ENCODE measurements around the gene KBTBD6.
A peak's percentile ranks its signal among the peaks of the same experiment; 100 is the strongest.
"Not testable (repeated sequence)": the region's sequence is repeated elsewhere in the genome, so short reads cannot be mapped to it uniquely, and the experiment has no call there.

Gene KBTBD6

DNA sequence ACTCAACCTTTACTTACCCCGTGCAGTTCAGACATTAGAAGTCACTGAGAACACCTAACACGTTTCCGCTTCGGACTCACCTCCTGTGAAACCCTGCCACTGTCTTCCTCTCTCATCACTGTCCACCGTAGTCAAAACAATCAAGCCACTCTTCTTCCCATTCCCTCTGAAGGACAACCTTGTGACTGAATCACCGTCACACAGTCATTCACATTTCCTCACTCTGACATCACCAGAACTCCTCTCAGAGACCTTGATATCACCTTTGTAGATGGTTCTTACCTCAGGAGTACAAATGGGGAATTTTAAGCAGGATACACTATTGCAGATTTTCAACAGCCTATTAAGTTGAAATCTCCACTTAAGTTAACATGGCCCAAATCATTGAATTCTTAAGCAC lies 1.3 kb upstream of the KBTBD6 start:
- no peak for DNase-seq

- DNase-seq, result not testable (repeated sequence)
Observed at GRCh38 chr13:41131660-41132511, 716 bp downstream of the KBTBD6 start.

GRCh38 chr13:41131189-41131588 lies 1.4 kb downstream of the KBTBD6 start:
- DNase-seq, result not testable (repeated sequence)

DNA sequence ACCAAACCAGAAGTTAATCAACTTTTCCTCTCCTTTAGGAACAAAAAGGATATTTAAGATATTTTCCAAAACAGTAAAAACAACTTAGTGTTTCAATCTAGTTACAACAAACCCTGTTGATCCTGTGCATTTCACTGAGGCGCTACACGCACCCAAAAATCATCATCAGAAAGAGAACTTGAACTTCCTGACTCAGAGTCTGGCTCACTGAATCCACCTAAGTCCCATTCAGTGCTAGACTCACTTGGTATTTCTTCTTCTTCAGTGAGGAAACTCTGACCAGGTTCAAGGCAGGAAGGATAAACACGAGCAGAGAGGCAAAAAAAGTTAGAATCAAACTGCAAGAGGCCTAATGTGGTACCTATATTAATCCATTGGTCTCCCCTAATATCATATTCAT lies 2.2 kb downstream of the KBTBD6 start:
- no peak for DNase-seq

DNA sequence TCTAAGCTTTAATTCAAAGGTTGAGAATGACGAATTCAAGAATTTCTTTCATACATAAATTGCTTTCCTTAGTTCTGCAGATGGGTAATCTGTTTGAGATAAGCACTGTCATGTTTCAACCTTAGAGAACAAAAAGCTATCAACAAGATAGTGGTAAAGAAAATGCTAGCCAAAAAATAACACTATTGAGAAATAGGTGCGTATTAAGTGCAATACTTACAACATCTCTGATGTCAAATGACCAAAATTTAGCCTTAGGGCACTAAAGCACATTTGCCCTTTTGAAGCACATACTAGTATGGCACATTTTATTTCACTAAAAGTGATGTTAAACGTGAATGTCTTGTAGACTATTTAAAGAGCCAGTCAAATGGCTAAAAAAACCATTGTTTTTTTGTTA lies 4.9 kb downstream of the KBTBD6 start:
- no peak for DNase-seq

DNA sequence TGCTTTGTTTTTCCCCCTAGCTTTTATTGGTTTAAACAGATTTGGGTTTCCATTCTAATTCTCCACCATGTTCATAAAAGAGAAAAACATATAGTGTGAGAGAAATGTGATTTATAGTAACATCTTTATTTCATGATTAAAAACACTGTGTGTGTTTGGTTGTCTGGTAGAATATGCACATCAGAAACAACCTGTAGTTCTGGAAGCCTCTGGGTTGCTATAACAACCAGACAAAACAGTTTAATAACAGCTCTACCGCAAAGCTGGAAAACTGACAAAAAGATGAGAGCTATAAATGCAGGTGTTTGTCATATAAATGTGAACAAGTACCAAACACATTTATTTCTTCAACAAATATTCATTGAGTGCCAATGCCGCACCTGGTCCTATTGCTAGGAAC lies 9.8 kb downstream of the KBTBD6 start:
- peak; percentile 33 for DNase-seq

DNA sequence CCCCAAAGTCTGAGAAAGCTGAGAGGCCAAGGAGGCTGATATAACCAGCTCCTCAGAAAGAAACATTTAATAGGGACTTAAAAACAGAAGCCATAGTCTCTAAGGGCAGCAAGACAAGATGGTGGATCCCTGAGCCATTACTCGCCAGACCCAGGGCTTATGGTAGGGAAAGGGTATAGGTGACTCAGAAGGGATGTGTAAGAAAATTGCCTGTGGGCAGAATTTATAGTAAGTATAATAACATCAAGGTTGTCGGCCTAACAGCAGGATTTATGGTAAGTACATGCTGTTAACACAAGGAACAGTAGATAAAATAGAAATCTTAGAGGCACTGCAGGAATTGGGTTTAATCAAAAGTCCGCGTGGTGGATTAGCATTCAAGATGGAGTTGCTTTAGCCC lies 14.7 kb downstream of the KBTBD6 start:
- DNase-seq, result no peak

DNA sequence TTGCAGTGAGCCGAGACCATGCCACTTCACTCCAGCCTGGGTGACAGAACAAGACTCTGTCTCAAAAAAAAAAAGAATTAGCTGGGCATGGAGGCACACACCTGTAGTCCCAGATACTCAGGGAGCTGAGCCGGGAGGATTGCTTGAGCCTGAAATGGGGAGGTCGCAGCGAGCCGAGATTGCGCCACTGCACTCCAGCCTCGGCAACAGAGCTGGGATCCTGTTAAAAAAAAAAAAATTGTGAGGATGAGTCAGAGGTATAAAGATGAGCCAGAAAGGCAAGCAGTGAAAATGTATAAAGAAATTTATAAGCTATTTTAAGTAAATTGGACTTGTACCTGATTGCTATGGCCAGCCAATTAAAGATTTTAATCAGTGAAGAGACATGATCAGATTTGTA lies 21.1 kb downstream of the KBTBD6 start:
- DNase-seq, result no peak

DNA sequence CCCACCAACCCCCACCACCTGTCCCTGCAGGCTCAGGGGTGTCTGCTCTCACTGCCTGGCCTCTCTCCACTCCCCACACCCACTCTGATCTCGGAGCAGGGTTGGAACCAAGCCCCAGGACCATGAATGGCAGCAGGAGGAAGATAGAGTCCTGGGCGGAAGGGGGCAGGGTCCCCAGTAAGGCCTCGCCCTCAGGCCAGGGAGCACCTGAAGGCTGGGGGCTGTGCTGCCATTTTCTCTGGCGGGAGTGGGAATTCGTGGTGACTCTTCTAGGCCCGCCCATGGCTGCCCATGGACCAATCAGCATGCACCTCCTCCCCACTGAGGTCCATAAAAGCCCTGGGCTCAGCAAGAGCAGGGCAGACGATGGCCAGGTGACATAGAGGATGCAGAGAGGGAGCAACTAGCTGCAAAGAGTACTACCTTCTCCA lies 25.0 kb downstream of the KBTBD6 start:
- DNase-seq, result no peak

- DNase-seq, result no peak
Observed at GRCh38 chr13:41107104-41107571, 25.5 kb downstream of the KBTBD6 start.

DNA sequence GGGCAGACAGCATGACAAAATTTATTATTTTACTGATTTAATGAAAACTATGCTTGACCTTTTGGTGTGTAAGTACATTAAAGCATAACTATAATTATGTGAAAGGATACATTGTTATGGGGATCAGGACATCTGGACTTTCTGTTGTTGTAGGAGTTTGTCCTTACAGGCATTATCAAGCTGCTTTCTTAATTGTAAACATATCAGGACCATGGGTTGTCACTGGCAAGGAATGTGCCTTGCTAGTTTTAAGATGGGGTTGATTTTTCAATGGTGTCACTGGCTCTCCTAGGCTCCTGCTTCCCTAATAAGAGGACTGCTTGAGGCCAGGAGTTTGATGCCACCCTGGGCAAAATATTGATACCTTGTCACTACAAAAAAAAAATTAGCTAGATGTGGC lies 32.6 kb downstream of the KBTBD6 start:
- DNase-seq, result no peak

DNA sequence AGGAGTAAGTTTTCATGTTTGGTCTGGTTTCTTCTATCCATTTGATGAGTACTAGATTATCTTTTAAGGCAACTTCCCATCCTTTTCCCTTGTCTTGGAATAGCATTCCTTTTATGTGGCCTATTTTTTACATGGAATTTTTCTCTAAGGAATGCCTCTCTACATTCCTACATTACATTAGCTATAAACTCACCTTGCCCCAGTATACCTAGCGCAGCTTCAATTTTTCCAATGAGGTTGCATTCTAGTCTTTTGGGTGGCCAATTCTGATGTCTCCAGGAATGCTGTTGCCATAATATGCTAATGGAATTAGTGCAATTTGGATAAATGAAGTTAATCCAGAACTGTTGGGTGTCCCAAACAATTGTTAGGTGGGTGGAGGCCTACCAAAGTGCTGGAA lies 33.8 kb downstream of the KBTBD6 start:
- no peak for DNase-seq

DNA sequence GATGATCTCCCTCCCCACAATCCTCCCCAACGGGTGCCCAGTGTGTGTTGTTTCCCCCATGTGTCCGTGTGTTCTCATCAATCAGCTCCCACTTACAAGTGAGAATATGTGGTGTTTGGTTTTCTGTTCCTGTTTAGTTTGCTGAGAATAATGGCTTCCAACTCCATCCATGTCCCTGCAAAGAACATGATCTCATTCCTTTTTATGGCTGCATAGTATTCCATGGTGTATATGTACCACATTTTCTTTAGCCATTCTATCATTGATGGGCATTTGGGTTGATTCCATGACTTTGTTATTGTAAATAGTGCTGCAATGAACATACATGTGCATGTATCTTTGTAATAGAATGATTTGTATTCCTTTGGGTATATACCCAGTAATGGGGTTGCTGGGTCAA lies 36.9 kb downstream of the KBTBD6 start:
- not testable (repeated sequence) for DNase-seq

DNA sequence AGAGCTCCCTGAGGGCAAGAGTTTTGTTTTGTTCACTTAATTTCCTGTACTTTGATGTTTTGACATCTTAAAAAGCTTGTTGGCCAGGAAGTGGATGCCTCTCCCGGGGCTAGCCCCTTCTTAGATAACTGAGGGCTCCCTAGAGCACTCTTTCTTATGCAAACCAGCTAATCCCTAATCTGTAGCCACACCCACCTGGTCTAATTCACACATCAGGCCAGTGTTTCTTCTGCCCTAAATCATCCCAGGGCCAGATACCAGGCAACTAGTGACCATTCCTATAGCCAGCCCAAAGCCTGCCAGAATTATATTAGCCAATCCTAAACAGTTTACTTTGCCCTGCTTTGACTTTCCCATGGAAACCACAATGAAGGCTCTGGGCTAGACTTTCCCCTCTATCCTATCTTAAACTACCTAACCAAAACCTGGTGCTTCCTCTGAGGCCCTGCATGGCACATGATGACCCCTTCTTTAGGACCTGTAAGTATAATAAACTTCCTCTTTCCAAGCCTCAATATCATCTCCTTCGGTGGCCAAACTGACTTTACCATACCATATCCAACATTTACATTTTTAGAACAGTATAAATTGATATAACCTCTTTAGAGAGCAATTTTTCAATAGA lies 46.5 kb downstream of the KBTBD6 start:
- no peak for DNase-seq

GRCh38 chr13:41079725-41080124 lies 52.9 kb downstream of the KBTBD6 start:
- DNase-seq, result no peak
